ENCODE data around the gene PSG2. TPM values are rescaled to one million over a fixed set of nuclear protein-coding genes. Genes with fewer than 3 reads are reported as not detected.
"Not testable (repeated sequence)": the region's sequence is repeated elsewhere in the genome, so short reads cannot be mapped to it uniquely, and the experiment has no call there.

PSG2 gene
- total RNA-seq, 2 donors from 2014 or later: not detected

DNA sequence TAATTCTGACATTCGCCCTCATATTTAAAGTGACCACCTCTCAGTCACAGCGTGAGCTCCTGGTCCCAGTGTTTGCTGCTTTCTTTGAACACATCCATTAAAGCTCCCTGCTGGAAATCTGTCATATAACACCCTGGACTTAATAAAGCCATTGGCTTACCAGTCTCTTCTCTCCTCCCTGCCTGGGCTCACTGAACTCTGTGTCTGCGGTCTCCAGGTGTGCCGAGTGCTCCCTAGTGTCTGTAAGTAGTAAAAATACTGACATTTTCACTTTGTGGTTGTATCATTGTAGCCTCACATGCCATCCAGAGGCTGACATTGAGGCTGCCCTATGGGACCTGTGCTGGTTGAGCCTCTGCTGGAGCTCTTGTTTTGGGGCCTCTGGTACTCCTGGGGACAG lies 53.6 kb downstream of the PSG2 start:
- no peak overlapping the region for H3K4me3 ChIP-seq
- no peaks in the 10 kb centered on the region for H3K27me3 ChIP-seq
- H3K9me3 ChIP-seq: no peaks in the 10 kb centered on the region
- TF ChIP-seq, protein P1, sequence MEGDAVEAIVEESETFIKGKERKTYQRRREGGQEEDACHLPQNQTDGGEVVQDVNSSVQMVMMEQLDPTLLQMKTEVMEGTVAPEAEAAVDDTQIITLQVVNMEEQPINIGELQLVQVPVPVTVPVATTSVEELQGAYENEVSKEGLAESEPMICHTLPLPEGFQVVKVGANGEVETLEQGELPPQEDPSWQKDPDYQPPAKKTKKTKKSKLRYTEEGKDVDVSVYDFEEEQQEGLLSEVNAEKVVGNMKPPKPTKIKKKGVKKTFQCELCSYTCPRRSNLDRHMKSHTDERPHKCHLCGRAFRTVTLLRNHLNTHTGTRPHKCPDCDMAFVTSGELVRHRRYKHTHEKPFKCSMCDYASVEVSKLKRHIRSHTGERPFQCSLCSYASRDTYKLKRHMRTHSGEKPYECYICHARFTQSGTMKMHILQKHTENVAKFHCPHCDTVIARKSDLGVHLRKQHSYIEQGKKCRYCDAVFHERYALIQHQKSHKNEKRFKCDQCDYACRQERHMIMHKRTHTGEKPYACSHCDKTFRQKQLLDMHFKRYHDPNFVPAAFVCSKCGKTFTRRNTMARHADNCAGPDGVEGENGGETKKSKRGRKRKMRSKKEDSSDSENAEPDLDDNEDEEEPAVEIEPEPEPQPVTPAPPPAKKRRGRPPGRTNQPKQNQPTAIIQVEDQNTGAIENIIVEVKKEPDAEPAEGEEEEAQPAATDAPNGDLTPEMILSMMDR (IDR thresholded peaks at IDR 0.05): no peak
- H3K36me3 ChIP-seq: no peaks in the 10 kb centered on the region
- H3K27ac ChIP-seq: no peak overlapping the region
- H3K4me1 ChIP-seq: no peaks in the 10 kb centered on the region
- no peak for DNase-seq (ENCODE audit: low spot score)

DNA sequence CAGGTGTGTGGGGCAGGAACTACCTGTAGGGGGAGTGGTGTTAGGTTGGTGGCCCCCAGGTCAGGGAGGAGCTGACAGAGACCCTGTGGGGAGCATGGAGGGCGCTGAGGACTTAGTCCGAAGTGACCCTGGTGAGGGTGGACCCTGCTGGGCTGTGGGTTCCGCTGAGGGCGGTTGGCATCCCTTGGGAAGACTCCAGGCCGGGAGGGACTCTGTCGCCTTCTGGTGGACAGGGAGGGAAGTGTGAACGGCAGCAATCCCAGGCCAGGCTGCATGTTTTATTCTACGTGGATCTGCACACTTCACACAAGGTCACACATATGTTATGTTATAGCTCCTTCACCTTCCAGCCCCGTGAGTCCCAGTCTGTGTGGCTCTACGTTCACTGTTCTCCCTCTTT lies 54.5 kb downstream of the PSG2 start:
- not testable (repeated sequence) for DNase-seq (ENCODE audit: low spot score); H3K9me3 ChIP-seq; H3K36me3 ChIP-seq; H3K27ac ChIP-seq; H3K27me3 ChIP-seq; H3K4me3 ChIP-seq; H3K4me1 ChIP-seq
- TF ChIP-seq, protein P1 (IDR thresholded peaks at IDR 0.05): peak in 1 of 2 donors; percentile 17

DNA sequence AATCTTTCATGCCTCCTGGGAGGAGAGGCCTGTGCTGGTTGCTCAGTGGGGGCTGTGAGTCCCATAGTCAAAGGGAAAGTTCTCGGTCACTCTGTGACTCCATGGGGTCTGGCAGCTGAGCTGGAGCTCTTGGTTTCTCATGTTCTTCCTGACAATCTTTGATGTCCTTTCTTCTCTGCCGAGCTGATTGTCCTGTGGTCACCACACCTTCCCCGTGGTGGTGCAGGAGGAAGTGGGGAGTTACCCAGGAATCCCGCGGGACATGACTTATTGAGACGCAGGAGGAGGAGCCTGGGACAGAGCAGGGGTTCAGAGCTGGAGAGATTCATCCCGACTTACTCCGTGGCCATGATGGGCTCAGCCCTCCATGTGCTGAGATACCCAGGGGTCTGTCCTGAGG lies 55.4 kb downstream of the PSG2 start:
- H3K27me3 ChIP-seq; H3K9me3 ChIP-seq; DNase-seq (ENCODE audit: low spot score); H3K4me3 ChIP-seq; H3K36me3 ChIP-seq; H3K27ac ChIP-seq; H3K4me1 ChIP-seq: not testable (repeated sequence)

DNA sequence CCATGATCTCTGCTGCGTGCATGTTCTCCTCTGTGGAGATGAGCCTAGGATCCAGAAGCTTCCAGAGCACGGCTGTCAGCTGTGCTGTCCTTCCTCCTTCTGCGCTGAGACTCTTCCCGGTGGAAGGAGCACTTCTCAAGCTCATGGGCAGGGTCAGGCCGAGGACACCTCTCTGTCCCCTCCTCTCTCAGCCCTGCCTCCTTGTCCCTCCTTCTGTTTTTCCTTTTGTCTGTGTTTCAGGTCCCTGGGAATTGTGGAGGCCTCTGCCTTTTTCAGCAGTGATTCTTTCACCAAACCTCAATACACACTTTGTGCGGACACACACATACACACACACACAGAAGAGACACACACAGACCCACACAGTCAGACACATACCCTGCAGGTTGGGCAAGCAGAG lies 56.1 kb downstream of the PSG2 start, which contains the start of gene PSG11:
PSG11 (minus strand) TSS at position 101 of the 400 bp plus-strand sequence; CDS start at position 4, 97 bp downstream.
- not testable (repeated sequence) for H3K27me3 ChIP-seq; H3K4me3 ChIP-seq; DNase-seq (ENCODE audit: low spot score); H3K4me1 ChIP-seq; H3K27ac ChIP-seq; H3K36me3 ChIP-seq; H3K9me3 ChIP-seq

DNA sequence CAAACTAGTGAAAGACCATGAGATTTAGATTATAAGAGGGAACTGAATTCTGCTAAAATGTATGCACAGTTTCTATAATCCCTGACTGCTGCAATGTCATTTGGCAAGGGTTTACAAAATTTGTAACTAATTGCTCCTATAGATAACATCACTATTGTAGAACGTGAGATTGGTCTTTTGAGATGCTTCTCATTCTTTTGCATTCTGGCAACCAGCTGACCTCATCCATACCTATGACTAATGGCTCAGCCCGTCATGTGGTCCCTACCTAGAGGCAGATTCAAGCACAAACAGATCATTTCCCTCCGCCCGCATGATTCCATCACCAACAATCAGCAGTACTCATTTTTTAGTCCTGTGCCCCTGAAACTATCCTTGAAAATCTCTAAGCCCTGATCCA lies 60.4 kb downstream of the PSG2 start:
- not testable (repeated sequence) for H3K4me1 ChIP-seq; H3K9me3 ChIP-seq; H3K27me3 ChIP-seq; DNase-seq (ENCODE audit: low spot score); H3K27ac ChIP-seq; H3K4me3 ChIP-seq; H3K36me3 ChIP-seq

DNA sequence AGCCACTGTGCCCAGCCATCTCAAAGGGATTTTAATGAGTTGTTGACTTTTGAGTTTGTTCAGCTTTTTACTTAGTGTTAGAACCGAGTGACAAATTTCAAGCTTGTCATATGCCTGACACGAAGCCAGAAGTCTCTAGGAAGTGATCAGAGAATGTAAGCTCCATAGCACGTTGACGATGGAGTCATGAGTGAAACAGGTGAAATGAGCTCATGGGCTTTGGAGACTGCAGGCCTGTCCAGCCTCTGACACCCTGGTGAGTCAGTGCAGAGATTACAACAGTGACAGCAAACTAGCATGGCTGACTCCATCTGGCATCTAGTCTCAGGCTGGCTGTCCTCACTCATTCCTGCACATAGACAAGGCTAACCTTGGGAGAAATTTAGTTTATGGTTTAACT lies 60.9 kb downstream of the PSG2 start:
- H3K36me3 ChIP-seq; H3K9me3 ChIP-seq; DNase-seq (ENCODE audit: low spot score); H3K27me3 ChIP-seq; H3K4me3 ChIP-seq; H3K4me1 ChIP-seq; H3K27ac ChIP-seq: not testable (repeated sequence)

DNA sequence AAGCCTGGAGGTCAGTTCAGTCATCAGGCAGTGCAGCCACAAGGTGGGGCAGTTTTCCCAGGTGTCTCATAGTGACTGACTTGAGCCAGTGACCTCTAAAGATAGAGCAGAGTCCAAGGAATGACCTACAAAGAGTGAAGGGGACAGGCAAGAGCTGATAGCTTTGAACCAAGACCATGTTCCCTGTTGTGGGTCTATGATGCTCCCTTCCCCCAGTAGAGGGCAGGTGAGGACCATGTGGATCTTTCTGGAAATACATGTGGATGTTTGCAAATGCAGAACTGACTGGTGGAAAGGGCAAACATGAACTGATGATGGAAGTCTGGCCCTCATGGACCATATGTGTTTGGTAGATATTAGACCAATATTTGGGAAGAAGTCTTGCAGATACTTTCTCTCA lies 62.9 kb downstream of the PSG2 start:
- H3K4me1 ChIP-seq; H3K9me3 ChIP-seq; DNase-seq (ENCODE audit: low spot score); H3K4me3 ChIP-seq; H3K36me3 ChIP-seq; H3K27ac ChIP-seq; H3K27me3 ChIP-seq: not testable (repeated sequence)

Other genes with a start within 250 kb of the PSG2 start
- not detected for gene PSG1, start 203.0 kb downstream of the PSG2 start, total RNA-seq
- not detected for gene PSG6, start 164.8 kb downstream of the PSG2 start, total RNA-seq
- not detected for gene PSG7, start 145.5 kb downstream of the PSG2 start, total RNA-seq
- not detected for gene PSG11, start 56.2 kb downstream of the PSG2 start, total RNA-seq
- not detected for gene PSG5, start 103.8 kb upstream of the PSG2 start, total RNA-seq
- gene PSG4, start 122.9 kb upstream of the PSG2 start, total RNA-seq: not detected
- not detected for gene PSG9, start 186.8 kb upstream of the PSG2 start, total RNA-seq

Measured in right atrium auricular region (tissue), 2 donors.